PFSK-1 (cell line): Measurements from ENCODE around the gene ITGB8.

ENCODE experiments used
- FOXP2 ChIP-seq: optimal IDR thresholded peaks from 2 replicates; pipeline ENCODE3; 2011; ENCODE audit warnings: borderline replicate concordance, control low read depth, inconsistent platforms; ENCODE audit not compliant: insufficient read depth; ENCODE audit errors: extremely low read length, extremely low read depth
- POLR2AphosphoS5 ChIP-seq: IDR thresholded peaks from 2 replicates; pipeline ENCODE4 v1.6.1; 2012; ENCODE audit warnings: low read depth, mild to moderate bottlenecking, control low read depth, low read length, moderate library complexity
- REST ChIP-seq, 2 experiments: IDR thresholded peaks; 2 replicates each; pipeline versions ENCODE4 v1.6.1 to v1.8.0; 2011 to 2012; ENCODE audit warnings: low read depth in 2 of 2, low read length in 2 of 2, control low read depth in 1 of 2, inconsistent platforms in 1 of 2, mild to moderate bottlenecking in 1 of 2, moderate library complexity in 1 of 2; ENCODE audit not compliant: insufficient read depth in 1 of 2
- SIN3A ChIP-seq: IDR thresholded peaks from 2 replicates; pipeline ENCODE4 v1.6.1; 2012; ENCODE audit warnings: mild to moderate bottlenecking, low read length, moderate library complexity, borderline replicate concordance; ENCODE audit not compliant: insufficient read depth
- TAF1 ChIP-seq: IDR thresholded peaks from 2 replicates; pipeline ENCODE4 v1.6.1; 2012; ENCODE audit warnings: low read length, control low read depth, borderline replicate concordance; ENCODE audit not compliant: insufficient read depth

Gene ITGB8

GRCh38 chr7:20314198-20314597 is 16.5 kb upstream of the ITGB8 start:
- TF ChIP-seq REST (IDR thresholded peaks at IDR 0.05; ENCODE audit: insufficient read depth in 1 of 2, low read depth in 2 of 2, low read length in 2 of 2) (no peak), FOXP2 (no peak), POLR2AphosphoS5 (no peak), TAF1 (no peak), SIN3A (no peak)

- TF ChIP-seq SIN3A (no peak), FOXP2 (no peak), TAF1 (no peak), REST (IDR thresholded peaks at IDR 0.05; ENCODE audit: insufficient read depth in 1 of 2, low read depth in 2 of 2, low read length in 2 of 2) (no peak), POLR2AphosphoS5 (no peak)
Measured at GRCh38 chr7:20316706-20317105, 14.0 kb upstream of the ITGB8 start.

GRCh38 chr7:20317413-20317812 is 13.3 kb upstream of the ITGB8 start:
- TF ChIP-seq FOXP2: no peak
- TF ChIP-seq REST (IDR thresholded peaks at IDR 0.05; ENCODE audit: insufficient read depth in 1 of 2, low read depth in 2 of 2, low read length in 2 of 2): no peak

- TF ChIP-seq SIN3A: no peak
- TF ChIP-seq TAF1: no peak
- no peak for TF ChIP-seq FOXP2
- TF ChIP-seq REST (IDR thresholded peaks at IDR 0.05; ENCODE audit: insufficient read depth in 1 of 2, low read depth in 2 of 2, low read length in 2 of 2): no peak
- TF ChIP-seq POLR2AphosphoS5: no peak
Measured at GRCh38 chr7:20318933-20319332, 11.8 kb upstream of the ITGB8 start.

GRCh38 chr7:20320322-20320721 is 10.4 kb upstream of the ITGB8 start:
- no peak for TF ChIP-seq REST (IDR thresholded peaks at IDR 0.05; ENCODE audit: insufficient read depth in 1 of 2, low read depth in 2 of 2, low read length in 2 of 2)
- TF ChIP-seq SIN3A: no peak
- TF ChIP-seq TAF1: no peak
